Spleen (tissue), 11 donors: ENCODE measurements around the gene DIP2A. TPM values are rescaled to one million over a fixed set of nuclear protein-coding genes. Genes with fewer than 3 reads are reported as not detected.
A peak's percentile ranks its signal among the peaks of the same experiment; 100 is the strongest.

Source experiments
- DNase-seq: peaks from one replicate; pipeline ENCODE4 v3.0.0-alpha.2; 2020
- H3K27ac ChIP-seq, 8 donors: fragments of 200-600 bp; sonication (generic) in 7 of 8; 1 replicate in 4 of 8; 2 replicates in 4 of 8; pipeline versions ENCODE4 v1.5.0 to v1.8.0; 2016 to 2021; ENCODE audit warnings: inconsistent platforms in 4 of 8, mild to moderate bottlenecking in 4 of 8, moderate library complexity in 1 of 8
- H3K27me3 ChIP-seq, 7 donors: fragments of 200-600 bp; sonication (generic) in 6 of 7; replicated peaks in 1 of 7; 1 replicate in 4 of 7; 2 replicates in 3 of 7; pipeline versions ENCODE4 v1.5.0 to v1.8.0; 2016 to 2021; ENCODE audit warnings: inconsistent platforms in 3 of 7, mild to moderate bottlenecking in 1 of 7
- H3K36me3 ChIP-seq, 6 donors: fragments of 200-600 bp; sonication (generic) in 5 of 6; 1 replicate in 4 of 6; 2 replicates in 2 of 6; pipeline versions ENCODE4 v1.5.0 to v1.8.0; 2016 to 2021; ENCODE audit warnings: inconsistent platforms in 2 of 6
- H3K4me1 ChIP-seq, 6 donors: fragments of 200-600 bp; sonication (generic) in 5 of 6; 1 replicate in 3 of 6; 2 replicates in 3 of 6; pipeline versions ENCODE4 v1.5.0 to v1.8.0; 2016 to 2021; ENCODE audit warnings: inconsistent platforms in 3 of 6
- H3K4me3 ChIP-seq, 8 donors: fragments of 200-600 bp; sonication (generic) in 7 of 8; 1 replicate in 4 of 8; 2 replicates in 4 of 8; pipeline versions ENCODE4 v1.5.0 to v1.8.0; 2016 to 2021; ENCODE audit warnings: inconsistent platforms in 4 of 8, mild to moderate bottlenecking in 4 of 8, moderate library complexity in 2 of 8
- H3K9me3 ChIP-seq, 8 donors: fragments of 200-600 bp; sonication (generic) in 7 of 8; 1 replicate in 4 of 8; 2 replicates in 4 of 8; pipeline versions ENCODE4 v1.5.0 to v1.8.0; 2016 to 2021; ENCODE audit warnings: inconsistent platforms in 4 of 8
- POLR2A ChIP-seq, 3 donors: fragments of 450-650 bp; IDR thresholded peaks; one replicate each; pipeline ENCODE4 v1.5.1; 2017; ENCODE audit warnings: antibody characterized with exemption in 3 of 3, mild to moderate bottlenecking in 1 of 3
- POLR2AphosphoS5 ChIP-seq, 3 donors: sonication (generic); formaldehyde crosslinking; IDR thresholded peaks; one replicate each; pipeline ENCODE4 v1.5.1; 2017; ENCODE audit warnings: antibody characterized with exemption in 3 of 3
- WGBS, 5 donors: extraction: QIAGEN DNeasy Blood & Tissue Kit in 3 of 5; methylation state at CpG; one replicate each; pipeline versions ENCODE4 v1.1.5 to v1.1.7; 2013 to 2018; 5-methylcytosine and 5-hydroxymethylcytosine counted together
- intact Hi-C: fragments of 100-400 bp; cut with DNase I; formaldehyde crosslinking; loops from one replicate; pipeline ENCODE4 v1.15.0; 2023; ENCODE audit warnings: low total_unique reads
- polyA plus RNA-seq, 3 donors: library from polyadenylated mRNA; stranded (reverse); fragments of 200-250 nt; gene quantifications; one replicate each; pipeline ENCODE4 v1.2.1, GENCODE V29; 2013
- total RNA-seq, 7 donors: library from RNA; depleted of rRNA in 3 of 7; stranded (reverse); fragments of >200 nt in 3 of 7; fragmentation: NEBNext Ultra II Directional in 4 of 7; extraction: Animal tissue kit (Norgen Biotek cat#: 25700) in 4 of 7; gene quantifications; one replicate each; pipeline versions ENCODE4 v1.1.0 to v1.2.1, GENCODE V29; 2016 to 2021
- TF ChIP-seq, protein P1 (sequence below), 11 experiments: fragments of 200-600 bp in 7 of 11; fragments of 450-650 bp in 4 of 11; sonication (generic) in 4 of 11; IDR thresholded peaks in 8 of 11; conservative IDR thresholded peaks in 3 of 11; 1 replicate in 7 of 11; 2 replicates in 4 of 11; pipeline versions ENCODE4 v1.4.0 to v1.8.0; 2016 to 2021; ENCODE audit warnings: antibody characterized with exemption in 11 of 11, inconsistent platforms in 4 of 11, mild to moderate bottlenecking in 1 of 11
- donor health status: healthy with polysubstance abuse.
- donor health status: DM: no; HTN: no; CAD: no; lungs with moderate emphysema.
- donor health status: DM: no; HTN: no; CAD: no.
- donor health status: Bipolar disorder and iron deficiency.
- donor health status: healthy.
- donor health status: DM: no; HTN: no; CAD: no.
- donor health status: DM: yes; HTN: yes; CAD: no.

DIP2A gene
- total and polyA plus RNA-seq, 10 donors: 14.7 to 96.7 (median 64.1) TPM

DNA sequence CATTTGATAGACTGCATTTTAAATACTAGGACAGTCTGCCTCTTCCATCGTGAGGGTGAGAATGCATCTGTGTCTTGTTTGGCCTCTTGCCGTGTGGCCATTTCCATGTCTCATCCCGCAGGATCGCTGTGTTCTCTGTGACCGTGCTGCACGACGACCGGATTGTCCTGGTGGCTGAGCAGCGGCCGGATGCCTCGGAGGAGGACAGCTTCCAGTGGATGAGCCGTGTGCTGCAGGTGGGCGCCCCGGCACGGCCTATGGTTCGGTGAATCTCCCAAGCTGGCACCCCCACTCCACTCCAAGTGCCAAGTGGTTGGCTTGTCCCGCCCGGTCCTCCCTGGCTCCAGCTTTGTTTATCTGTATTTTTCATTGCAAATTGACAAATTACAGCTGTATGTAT is 91.0 kb downstream of the DIP2A start:
- TF ChIP-seq POLR2AphosphoS5 (IDR thresholded peaks at IDR 0.05) (peak in 1 of 3 donors; percentile 10), POLR2A (IDR thresholded peaks at IDR 0.05) (no peak)
- TF ChIP-seq, protein P1, sequence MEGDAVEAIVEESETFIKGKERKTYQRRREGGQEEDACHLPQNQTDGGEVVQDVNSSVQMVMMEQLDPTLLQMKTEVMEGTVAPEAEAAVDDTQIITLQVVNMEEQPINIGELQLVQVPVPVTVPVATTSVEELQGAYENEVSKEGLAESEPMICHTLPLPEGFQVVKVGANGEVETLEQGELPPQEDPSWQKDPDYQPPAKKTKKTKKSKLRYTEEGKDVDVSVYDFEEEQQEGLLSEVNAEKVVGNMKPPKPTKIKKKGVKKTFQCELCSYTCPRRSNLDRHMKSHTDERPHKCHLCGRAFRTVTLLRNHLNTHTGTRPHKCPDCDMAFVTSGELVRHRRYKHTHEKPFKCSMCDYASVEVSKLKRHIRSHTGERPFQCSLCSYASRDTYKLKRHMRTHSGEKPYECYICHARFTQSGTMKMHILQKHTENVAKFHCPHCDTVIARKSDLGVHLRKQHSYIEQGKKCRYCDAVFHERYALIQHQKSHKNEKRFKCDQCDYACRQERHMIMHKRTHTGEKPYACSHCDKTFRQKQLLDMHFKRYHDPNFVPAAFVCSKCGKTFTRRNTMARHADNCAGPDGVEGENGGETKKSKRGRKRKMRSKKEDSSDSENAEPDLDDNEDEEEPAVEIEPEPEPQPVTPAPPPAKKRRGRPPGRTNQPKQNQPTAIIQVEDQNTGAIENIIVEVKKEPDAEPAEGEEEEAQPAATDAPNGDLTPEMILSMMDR (IDR thresholded peaks at IDR 0.05 in 8 of 11, conservative IDR thresholded peaks at IDR 0.05 in 3 of 11): no peak
- Histone ChIP-seq H3K4me1 (peaks cover 0 to 46% (median 24%) of the 10 kb centered on the region in 6 donors), H3K36me3 (peaks cover 0 to 97% (median 50%) of the 10 kb centered on the region in 6 donors), H3K27ac (peak overlapping the region in 5 of 8 donors; percentile 74 to 90 (median 86)), H3K9me3 (no peaks in the 10 kb centered on the region), H3K27me3 (no peaks in the 10 kb centered on the region), H3K4me3 (no peak overlapping the region)
- intact Hi-C loops: no loop called here
- 95 to 97% (median 96%) methylated on average over 18 of the region's 18 CpGs for WGBS, 5 donors
- DNase-seq: no peak

DNA sequence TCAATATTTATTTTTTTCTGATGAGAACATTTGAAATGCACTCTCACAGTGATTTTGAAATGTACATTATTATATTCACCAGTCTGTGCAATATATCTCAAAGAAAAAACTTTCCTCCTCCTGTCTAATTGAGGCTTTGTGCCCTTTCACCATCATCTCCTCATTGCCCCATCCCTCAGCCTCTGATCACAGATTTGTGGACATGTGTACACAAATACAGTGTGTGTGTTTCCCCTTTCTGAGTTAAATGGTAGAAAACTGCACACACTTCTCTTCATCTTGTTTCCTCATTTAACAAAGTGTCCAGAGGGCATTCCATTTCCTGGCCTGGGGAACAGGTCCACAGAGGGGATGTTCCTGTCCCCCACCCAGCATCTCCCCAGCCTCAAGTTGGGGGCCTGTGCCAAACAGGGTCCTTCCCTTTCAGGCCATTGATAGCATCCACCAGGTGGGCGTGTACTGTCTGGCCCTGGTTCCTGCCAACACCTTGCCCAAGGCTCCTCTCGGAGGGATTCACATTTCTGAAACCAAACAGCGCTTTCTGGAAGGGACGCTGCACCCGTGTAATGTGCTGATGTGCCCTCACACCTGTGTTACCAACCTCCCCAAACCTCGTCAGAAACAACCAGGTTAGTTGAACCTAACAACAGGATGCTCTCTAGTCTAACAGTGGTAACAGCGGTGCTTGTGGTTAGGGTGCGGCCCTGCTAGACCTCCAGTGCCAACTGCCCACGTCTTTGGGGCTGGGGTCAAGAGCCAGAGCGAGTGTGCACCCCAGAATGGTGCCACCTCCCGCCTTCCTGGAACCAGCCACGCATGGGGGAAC is 91.6 kb downstream of the DIP2A start:
- H3K36me3 ChIP-seq: peaks cover 0 to 97% (median 50%) of the 10 kb centered on the region in 6 donors
- H3K27ac ChIP-seq: peak overlapping the region; percentile 57 to 90 (median 82)
- no peak overlapping the region for H3K4me3 ChIP-seq
- peaks cover 0 to 46% (median 24%) of the 10 kb centered on the region in 6 donors for H3K4me1 ChIP-seq
- no peaks in the 10 kb centered on the region for H3K27me3 ChIP-seq
- TF ChIP-seq POLR2AphosphoS5 (IDR thresholded peaks at IDR 0.05) (peak; percentile 41 to 58 (median 41)), POLR2A (IDR thresholded peaks at IDR 0.05) (no peak)
- TF ChIP-seq, protein P1 (IDR thresholded peaks at IDR 0.05 in 8 of 11, conservative IDR thresholded peaks at IDR 0.05 in 3 of 11): no peak
- no peaks in the 10 kb centered on the region for H3K9me3 ChIP-seq
- intact Hi-C loops: no loop called here
- no peak for DNase-seq
- WGBS, 5 donors: 50 to 68% (median 57%) methylated on average over 11 to 12 of the region's 12 CpGs

DNA sequence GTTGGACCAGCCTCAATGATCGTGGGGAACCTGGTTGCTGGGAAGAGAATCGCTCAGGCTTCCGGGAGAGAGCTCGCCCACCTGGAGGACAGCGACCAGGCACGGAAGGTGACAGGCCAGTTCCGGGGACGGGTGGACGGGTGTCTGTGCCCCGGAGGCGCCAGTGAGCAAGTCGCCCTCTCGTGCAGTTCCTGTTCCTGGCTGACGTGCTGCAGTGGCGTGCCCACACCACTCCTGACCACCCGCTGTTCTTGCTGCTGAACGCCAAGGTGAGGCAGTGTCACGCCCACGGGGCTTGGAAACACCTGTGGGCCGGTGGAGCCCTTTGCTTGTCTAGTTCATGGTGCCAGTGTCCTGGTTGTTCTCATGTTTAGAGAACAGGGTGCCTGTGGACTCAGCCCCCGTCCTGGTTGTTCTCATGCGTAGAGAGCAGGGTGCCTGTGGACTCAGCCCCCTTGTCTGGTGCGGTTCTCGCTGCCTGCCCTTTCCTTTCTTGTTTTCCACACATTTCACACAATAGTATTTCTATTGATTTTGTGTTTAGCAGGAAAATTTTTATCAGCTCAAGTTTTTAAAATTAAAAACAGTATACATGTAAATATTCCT is 93.0 kb downstream of the DIP2A start:
- DNase-seq: peak; percentile 90
- H3K4me3 ChIP-seq: peak overlapping the region in 4 of 8 donors; percentile 5 to 54 (median 18)

More for the DNA sequence above, 93.0 kb downstream of the DIP2A start:
- intact Hi-C loops: no loop called here
- Histone ChIP-seq H3K27me3 (no peaks in the 10 kb centered on the region), H3K27ac (peak overlapping the region in 7 of 8 donors; percentile 73 to 90 (median 83)), H3K9me3 (no peaks in the 10 kb centered on the region), H3K36me3 (peaks cover 0 to 97% (median 47%) of the 10 kb centered on the region in 6 donors), H3K4me1 (peaks cover 0 to 46% (median 24%) of the 10 kb centered on the region in 6 donors)
- WGBS, 5 donors: 36 to 67% (median 42%) methylated on average over 24 of the region's 24 CpGs
- TF ChIP-seq POLR2AphosphoS5 (IDR thresholded peaks at IDR 0.05): peak in 2 of 3 donors; percentile 61 to 77
- TF ChIP-seq POLR2A (IDR thresholded peaks at IDR 0.05): no peak
- TF ChIP-seq, protein P1 (IDR thresholded peaks at IDR 0.05 in 8 of 11, conservative IDR thresholded peaks at IDR 0.05 in 3 of 11): peak in 4 of 11 experiments; percentile 24 to 31 (median 30)
